Lung microvascular endothelial cell (primary cell): ENCODE data around the gene SPIRE2. TPM values are rescaled to one million over a fixed set of nuclear protein-coding genes. Genes with fewer than 3 reads are reported as not detected.
A peak's percentile ranks its signal among the peaks of the same experiment; 100 is the strongest.
"Not testable (repeated sequence)": the region's sequence is repeated elsewhere in the genome, so short reads cannot be mapped to it uniquely, and the experiment has no call there.

ENCODE experiments used
- DNase-seq, 2 donors: peaks; one replicate each; pipeline versions ENCODE4 v3.0.0 to v3.0.0-alpha.2; 2010; ENCODE audit warnings: low read depth in 2 of 2
- total RNA-seq: library from RNA; depleted of rRNA; stranded (reverse); fragments of >200 nt; gene quantifications from 2 replicates; pipeline ENCODE4 v1.2.1, GENCODE V29; 2014

The SPIRE2 gene
- total RNA-seq = 1.3 and 2.4 TPM in 2 replicates

- peak; percentile 81 to 84 for DNase-seq
These were observed at the start of gene SPIRE2 for GRCh38 chr16:89828199-89828869. Gene SPIRE2, plus strand, starts transcription at chr16:89828475. Its CDS starts 76 bp downstream, at chr16:89828551.

- no peak for DNase-seq
These were observed 48.9 kb upstream of the SPIRE2 start for GRCh38 chr16:89779231-89779908.

- DNase-seq = no peak
These were observed 48.4 kb upstream of the SPIRE2 start for GRCh38 chr16:89779909-89780305.

- no peak for DNase-seq
These were observed 45.8 kb upstream of the SPIRE2 start for GRCh38 chr16:89782489-89782888.

GRCh38 chr16:89783952-89784351 lies 44.3 kb upstream of the SPIRE2 start:
- not testable (repeated sequence) for DNase-seq

GRCh38 chr16:89784406-89784805 lies 43.9 kb upstream of the SPIRE2 start:
- no peak for DNase-seq

GRCh38 chr16:89785523-89786155 lies 42.6 kb upstream of the SPIRE2 start:
- DNase-seq = no peak

GRCh38 chr16:89786474-89787364 lies 41.6 kb upstream of the SPIRE2 start:
- DNase-seq = peak in 1 of 2 donors; percentile 26

GRCh38 chr16:89787365-89787805 lies 40.9 kb upstream of the SPIRE2 start:
- DNase-seq = no peak

- no peak for DNase-seq
These were observed 36.8 kb upstream of the SPIRE2 start for GRCh38 chr16:89791278-89791995.

GRCh38 chr16:89793092-89793491 lies 35.2 kb upstream of the SPIRE2 start:
- DNase-seq = peak; percentile 31 to 53

- DNase-seq = no peak
These were observed 34.3 kb upstream of the SPIRE2 start for GRCh38 chr16:89793955-89794354.

GRCh38 chr16:89795676-89796075 lies 32.6 kb upstream of the SPIRE2 start:
- DNase-seq = no peak

- DNase-seq = no peak
These were observed 32.2 kb upstream of the SPIRE2 start for GRCh38 chr16:89796104-89796503.

- DNase-seq = no peak
These were observed 30.1 kb upstream of the SPIRE2 start for GRCh38 chr16:89798126-89798525.

GRCh38 chr16:89798832-89799370 lies 29.4 kb upstream of the SPIRE2 start:
- DNase-seq = peak; percentile 63 to 81

- DNase-seq = peak; percentile 37 to 86
These were observed 26.5 kb upstream of the SPIRE2 start for GRCh38 chr16:89801800-89802199.

GRCh38 chr16:89805136-89805905 lies 23.0 kb upstream of the SPIRE2 start:
- peak in 1 of 2 donors; percentile 19 for DNase-seq

GRCh38 chr16:89806589-89807193 lies 21.6 kb upstream of the SPIRE2 start:
- DNase-seq = not testable (repeated sequence)
